Measurements from ENCODE around the gene TNRC6B. TPM values are rescaled to one million over a fixed set of nuclear protein-coding genes. Genes with fewer than 3 reads are reported as not detected.

TNRC6B gene
- total RNA-seq, 1 experiment from 2014 or later, result 50.4 TPM

- ATAC-seq (no peak), DNase-seq (ENCODE audit: low spot score) (no peak)
- Mint-ChIP-seq H3K27me3 (ENCODE audit: low read depth) (no peaks in the 10 kb centered on the region), H3K36me3 (0 out of 2 replicates have a peak, but pooled peaks cover 4% of the 10 kb centered on the region), H3K27ac (no peak overlapping the region), H3K9me3 (no peaks in the 10 kb centered on the region), H3K4me1 (peaks cover 54% of the 10 kb centered on the region), H3K4me3 (no peak overlapping the region)
- POLR2A ChIA-PET, result no interaction called here
- CTCF ChIA-PET, result no interaction called here
- TF ChIP-seq ZNF121 (CRISPR knock-in tag; IDR thresholded peaks at IDR 0.05), result no peak
- no peak for TF ChIP-seq CREM (CRISPR knock-in tag; IDR thresholded peaks at IDR 0.05)
- no peak for TF ChIP-seq RELA (CRISPR knock-in tag; IDR thresholded peaks at IDR 0.05; ENCODE audit: borderline replicate concordance)
Observed at GRCh38 chr22:40236131-40236665, 58.5 kb downstream of the TNRC6B start.

DNA sequence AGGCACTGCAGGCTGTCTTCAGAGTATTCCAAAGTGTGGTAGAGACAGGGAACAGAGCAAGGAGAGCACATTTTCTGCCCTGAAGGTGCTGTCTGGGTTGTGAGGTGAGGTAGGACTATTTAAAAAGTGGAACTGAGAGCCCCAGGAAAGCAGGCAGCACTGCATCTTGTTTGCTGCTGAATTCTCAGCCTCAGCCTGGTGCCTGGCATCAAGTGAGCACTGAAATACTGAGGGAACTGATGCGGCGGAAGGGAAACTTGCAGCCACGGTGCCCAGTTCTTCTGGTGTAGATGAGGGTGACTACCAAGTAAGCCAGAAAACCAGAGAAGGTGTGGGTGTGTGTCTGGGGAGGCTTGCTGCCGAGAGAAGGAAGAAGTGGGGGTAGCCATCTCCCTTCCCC, 59.5 kb downstream of the TNRC6B start:
- H3K4me1 Mint-ChIP-seq, result peaks cover 51% of the 10 kb centered on the region
- no peak overlapping the region for H3K4me3 Mint-ChIP-seq
- H3K9me3 Mint-ChIP-seq, result no peaks in the 10 kb centered on the region
- H3K27ac Mint-ChIP-seq, result peak overlapping the region; percentile 80
- ATAC-seq (no peak), DNase-seq (ENCODE audit: low spot score) (no peak)
- 0 out of 2 replicates have a peak, but pooled peaks cover under 1% of the 10 kb centered on the region for H3K36me3 Mint-ChIP-seq
- H3K27me3 Mint-ChIP-seq (ENCODE audit: low read depth), result no peaks in the 10 kb centered on the region
- CTCF ChIA-PET, result no interaction called here
- TF ChIP-seq PRRX2 (CRISPR knock-in tag; IDR thresholded peaks at IDR 0.05) (no peak), TP53 (CRISPR knock-in tag; IDR thresholded peaks at IDR 0.05) (no peak), GRHL2 (CRISPR knock-in tag; IDR thresholded peaks at IDR 0.05; ENCODE audit: insufficient replicate concordance, severe bottlenecking) (no peak), ZNF317 (CRISPR knock-in tag; IDR thresholded peaks at IDR 0.05; ENCODE audit: borderline replicate concordance, low read depth) (no peak), ETV6 (CRISPR knock-in tag; IDR thresholded peaks at IDR 0.05) (no peak), USF2 (CRISPR knock-in tag; IDR thresholded peaks at IDR 0.05) (no peak), SP1 (CRISPR knock-in tag; conservative IDR thresholded peaks at IDR 0.05) (no peak), SOX15 (CRISPR knock-in tag; IDR thresholded peaks at IDR 0.05) (no peak), GTF2I (CRISPR knock-in tag; conservative IDR thresholded peaks at IDR 0.05) (no peak), NR1H2 (CRISPR knock-in tag; IDR thresholded peaks at IDR 0.05) (no peak), ZNF232 (CRISPR knock-in tag; IDR thresholded peaks at IDR 0.05) (no peak), OVOL2 (CRISPR knock-in tag; IDR thresholded peaks at IDR 0.05; ENCODE audit: borderline replicate concordance) (no peak), SMAD4 (CRISPR knock-in tag; IDR thresholded peaks at IDR 0.05) (no peak), ZNF219 (CRISPR knock-in tag; IDR thresholded peaks at IDR 0.05; ENCODE audit: borderline replicate concordance) (no peak), NFYB (CRISPR knock-in tag; conservative IDR thresholded peaks at IDR 0.05; ENCODE audit: low read depth) (no peak), CTCF (IDR thresholded peaks at IDR 0.05) (no peak), NR3C1 (CRISPR knock-in tag; conservative IDR thresholded peaks at IDR 0.05; ENCODE audit: low read depth) (no peak)
- TF ChIP-seq, protein P1, sequence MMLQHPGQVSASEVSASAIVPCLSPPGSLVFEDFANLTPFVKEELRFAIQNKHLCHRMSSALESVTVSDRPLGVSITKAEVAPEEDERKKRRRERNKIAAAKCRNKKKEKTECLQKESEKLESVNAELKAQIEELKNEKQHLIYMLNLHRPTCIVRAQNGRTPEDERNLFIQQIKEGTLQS (CRISPR knock-in tag; conservative IDR thresholded peaks at IDR 0.05), result no peak
- TF ChIP-seq, protein P2, sequence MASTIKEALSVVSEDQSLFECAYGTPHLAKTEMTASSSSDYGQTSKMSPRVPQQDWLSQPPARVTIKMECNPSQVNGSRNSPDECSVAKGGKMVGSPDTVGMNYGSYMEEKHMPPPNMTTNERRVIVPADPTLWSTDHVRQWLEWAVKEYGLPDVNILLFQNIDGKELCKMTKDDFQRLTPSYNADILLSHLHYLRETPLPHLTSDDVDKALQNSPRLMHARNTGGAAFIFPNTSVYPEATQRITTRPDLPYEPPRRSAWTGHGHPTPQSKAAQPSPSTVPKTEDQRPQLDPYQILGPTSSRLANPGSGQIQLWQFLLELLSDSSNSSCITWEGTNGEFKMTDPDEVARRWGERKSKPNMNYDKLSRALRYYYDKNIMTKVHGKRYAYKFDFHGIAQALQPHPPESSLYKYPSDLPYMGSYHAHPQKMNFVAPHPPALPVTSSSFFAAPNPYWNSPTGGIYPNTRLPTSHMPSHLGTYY (CRISPR knock-in tag; IDR thresholded peaks at IDR 0.05), result no peak
- TF ChIP-seq, protein P3, sequence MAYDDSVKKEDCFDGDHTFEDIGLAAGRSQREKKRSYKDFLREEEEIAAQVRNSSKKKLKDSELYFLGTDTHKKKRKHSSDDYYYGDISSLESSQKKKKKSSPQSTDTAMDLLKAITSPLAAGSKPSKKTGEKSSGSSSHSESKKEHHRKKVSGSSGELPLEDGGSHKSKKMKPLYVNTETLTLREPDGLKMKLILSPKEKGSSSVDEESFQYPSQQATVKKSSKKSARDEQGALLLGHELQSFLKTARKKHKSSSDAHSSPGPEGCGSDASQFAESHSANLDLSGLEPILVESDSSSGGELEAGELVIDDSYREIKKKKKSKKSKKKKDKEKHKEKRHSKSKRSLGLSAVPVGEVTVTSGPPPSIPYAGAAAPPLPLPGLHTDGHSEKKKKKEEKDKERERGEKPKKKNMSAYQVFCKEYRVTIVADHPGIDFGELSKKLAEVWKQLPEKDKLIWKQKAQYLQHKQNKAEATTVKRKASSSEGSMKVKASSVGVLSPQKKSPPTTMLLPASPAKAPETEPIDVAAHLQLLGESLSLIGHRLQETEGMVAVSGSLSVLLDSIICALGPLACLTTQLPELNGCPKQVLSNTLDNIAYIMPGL (CRISPR knock-in tag; IDR thresholded peaks at IDR 0.05), result no peak
- POLR2A ChIA-PET, result no interaction called here
